Thoracic aorta (tissue), 2 donors: ENCODE measurements around the gene RSPH1. TPM values are rescaled to one million over a fixed set of nuclear protein-coding genes. Genes with fewer than 3 reads are reported as not detected.

Experiments
- ATAC-seq: fragments of 150-250 bp; one replicate; pipeline ENCODE4 v1.8.0; 2017; ENCODE audit warnings: low read depth; ENCODE audit not compliant: insufficient number of reproducible peaks, low FRiP score
- DNase-seq: peaks from one replicate; pipeline ENCODE4 v3.0.0-alpha.2; 2020; ENCODE audit warnings: low spot score
- H3K27ac ChIP-seq, 2 donors: fragments of 200-600 bp; sonication (generic); 1 replicate in 1 of 2; 2 replicates in 1 of 2; pipeline ENCODE4 v1.5.1; 2016; ENCODE audit warnings: mild to moderate bottlenecking in 2 of 2, moderate library complexity in 2 of 2
- H3K27me3 ChIP-seq: fragments of 200-600 bp; sonication (generic); replicated peaks from 2 replicates; pipeline ENCODE4 v1.6.0; 2016; ENCODE audit warnings: mild to moderate bottlenecking; ENCODE audit not compliant: insufficient read depth
- H3K36me3 ChIP-seq: fragments of 200-600 bp; sonication (generic); one replicate; pipeline ENCODE4 v1.5.1; 2016
- H3K4me1 ChIP-seq, 2 donors: fragments of 200-600 bp; sonication (generic); 1 replicate in 1 of 2; 2 replicates in 1 of 2; pipeline versions ENCODE4 v1.5.1 to v1.6.0; 2016; ENCODE audit warnings: low read depth in 2 of 2, mild to moderate bottlenecking in 1 of 2; ENCODE audit not compliant: control insufficient read depth in 1 of 2
- H3K4me3 ChIP-seq: fragments of 200-600 bp; sonication (generic); 2 replicates; pipeline ENCODE4 v1.5.1; 2016; ENCODE audit warnings: mild to moderate bottlenecking
- H3K9me3 ChIP-seq: fragments of 200-600 bp; sonication (generic); 2 replicates; pipeline ENCODE4 v1.5.1; 2016
- total RNA-seq, 2 donors: library from RNA; depleted of rRNA; stranded (reverse); fragments of >200 nt; gene quantifications; one replicate each; pipeline versions ENCODE4 v1.1.0 to v1.2.3, GENCODE V29; 2016
- TF ChIP-seq, protein P1 (sequence below): fragments of 200-600 bp; sonication (generic); IDR thresholded peaks from one replicate; pipeline ENCODE4 v1.5.1; 2019; ENCODE audit warnings: antibody characterized with exemption

The RSPH1 gene
- under 1 TPM in 1 of 2 donors, not detected in 1; 0.27 TPM for total RNA-seq

- TF ChIP-seq, protein P1, sequence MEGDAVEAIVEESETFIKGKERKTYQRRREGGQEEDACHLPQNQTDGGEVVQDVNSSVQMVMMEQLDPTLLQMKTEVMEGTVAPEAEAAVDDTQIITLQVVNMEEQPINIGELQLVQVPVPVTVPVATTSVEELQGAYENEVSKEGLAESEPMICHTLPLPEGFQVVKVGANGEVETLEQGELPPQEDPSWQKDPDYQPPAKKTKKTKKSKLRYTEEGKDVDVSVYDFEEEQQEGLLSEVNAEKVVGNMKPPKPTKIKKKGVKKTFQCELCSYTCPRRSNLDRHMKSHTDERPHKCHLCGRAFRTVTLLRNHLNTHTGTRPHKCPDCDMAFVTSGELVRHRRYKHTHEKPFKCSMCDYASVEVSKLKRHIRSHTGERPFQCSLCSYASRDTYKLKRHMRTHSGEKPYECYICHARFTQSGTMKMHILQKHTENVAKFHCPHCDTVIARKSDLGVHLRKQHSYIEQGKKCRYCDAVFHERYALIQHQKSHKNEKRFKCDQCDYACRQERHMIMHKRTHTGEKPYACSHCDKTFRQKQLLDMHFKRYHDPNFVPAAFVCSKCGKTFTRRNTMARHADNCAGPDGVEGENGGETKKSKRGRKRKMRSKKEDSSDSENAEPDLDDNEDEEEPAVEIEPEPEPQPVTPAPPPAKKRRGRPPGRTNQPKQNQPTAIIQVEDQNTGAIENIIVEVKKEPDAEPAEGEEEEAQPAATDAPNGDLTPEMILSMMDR: no peak
- H3K9me3 ChIP-seq: no peaks in the 10 kb centered on the region
- ATAC-seq: peak; percentile 99
These were observed at the start of gene RSPH1 for GRCh38 chr21:42496120-42496838. Gene RSPH1, minus strand, starts transcription at chr21:42496224. Its CDS starts 38 bp downstream, at chr21:42496186.

DNA sequence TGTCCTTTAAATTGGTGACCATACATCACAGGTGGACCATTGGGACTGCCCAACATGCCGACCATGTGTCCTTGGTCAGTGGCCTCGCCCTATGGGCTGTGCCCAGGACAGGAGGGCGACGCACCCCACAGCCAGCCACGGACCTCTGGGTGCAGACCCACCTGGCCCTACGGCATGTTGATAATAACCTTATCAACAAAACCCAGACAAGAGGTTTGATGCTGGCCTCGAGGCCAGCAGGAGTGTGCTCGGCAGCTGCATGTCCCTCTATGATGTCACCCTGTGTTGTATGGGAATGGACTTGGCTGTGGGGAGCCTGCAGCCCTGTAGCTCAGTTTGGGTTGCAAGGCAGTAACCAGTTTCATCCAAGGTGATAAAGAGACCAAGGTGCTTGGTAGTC lies 49.7 kb upstream of the RSPH1 start:
- no peak overlapping the region for H3K27ac ChIP-seq
- no peak for ATAC-seq
- TF ChIP-seq, protein P1: no peak
- no peak for DNase-seq
- H3K36me3 ChIP-seq: peaks cover 9% of the 10 kb centered on the region
- H3K4me3 ChIP-seq: no peak overlapping the region
- H3K4me1 ChIP-seq: no peaks in the 10 kb centered on the region
- H3K27me3 ChIP-seq: no peaks in the 10 kb centered on the region
- no peaks in the 10 kb centered on the region for H3K9me3 ChIP-seq

More at GRCh38 chr21:42496120-42496838, at the start of gene RSPH1:
- H3K4me3 ChIP-seq: peak within 1 kb of the TSS; percentile 83
- H3K27ac ChIP-seq: peak within 1 kb of the TSS; percentile 50 to 75
- peak; percentile 96 for DNase-seq
- no peaks in the 10 kb centered on the region for H3K27me3 ChIP-seq
- no peaks in the 10 kb centered on the region for H3K36me3 ChIP-seq
- H3K4me1 ChIP-seq: peaks cover 0 to 12% of the 10 kb centered on the region in 2 donors

GRCh38 chr21:42545317-42545716 lies 49.3 kb upstream of the RSPH1 start:
- no peak for ATAC-seq
- Histone ChIP-seq H3K9me3 (no peaks in the 10 kb centered on the region), H3K27me3 (no peaks in the 10 kb centered on the region), H3K36me3 (peaks cover 9% of the 10 kb centered on the region), H3K27ac (no peak overlapping the region), H3K4me1 (no peaks in the 10 kb centered on the region), H3K4me3 (no peak overlapping the region)
- no peak for DNase-seq
- TF ChIP-seq, protein P1: no peak

- Histone ChIP-seq H3K36me3 (peaks cover 9% of the 10 kb centered on the region), H3K4me3 (no peak overlapping the region), H3K9me3 (no peaks in the 10 kb centered on the region), H3K27me3 (no peaks in the 10 kb centered on the region), H3K27ac (no peak overlapping the region), H3K4me1 (no peaks in the 10 kb centered on the region)
- ATAC-seq: no peak
- DNase-seq: no peak
- TF ChIP-seq, protein P1: no peak
These were observed 48.5 kb upstream of the RSPH1 start for GRCh38 chr21:42544544-42544943.

DNA sequence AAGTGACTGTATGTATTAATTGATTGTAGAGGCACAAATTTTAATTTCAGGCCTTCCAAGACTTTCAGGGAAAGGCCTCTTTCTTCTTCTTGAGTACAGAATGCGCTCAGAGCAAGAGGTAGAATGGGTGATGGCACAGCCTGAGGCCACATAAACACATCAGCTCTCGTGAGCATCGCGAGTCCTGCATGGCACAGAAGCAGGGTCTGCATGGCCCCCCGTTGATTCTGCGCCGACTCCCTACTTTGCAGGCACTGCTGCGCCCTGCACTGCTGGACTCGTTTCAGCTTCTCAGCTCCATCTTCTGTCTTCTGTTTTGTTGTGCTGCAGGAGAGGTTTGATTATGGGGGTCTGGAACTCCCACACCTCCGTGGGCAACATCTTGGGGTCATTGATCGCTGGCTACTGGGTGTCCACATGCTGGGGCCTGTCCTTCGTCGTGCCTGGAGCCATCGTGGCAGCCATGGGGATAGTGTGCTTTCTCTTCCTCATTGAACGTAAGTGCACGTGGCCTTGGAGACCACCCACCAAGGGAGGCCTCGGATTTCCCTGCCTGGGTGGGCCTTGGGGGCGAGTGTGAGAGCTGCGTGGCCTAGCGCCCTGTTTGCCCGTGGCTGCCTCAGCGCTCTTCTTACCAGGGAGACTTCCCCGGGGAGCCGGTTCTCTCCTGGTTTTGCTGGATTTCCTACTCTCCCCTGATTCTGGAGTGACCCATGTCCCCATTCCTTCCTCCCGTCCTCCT lies 47.3 kb upstream of the RSPH1 start:
- Histone ChIP-seq H3K27ac (no peak overlapping the region), H3K27me3 (no peaks in the 10 kb centered on the region), H3K4me1 (no peaks in the 10 kb centered on the region), H3K36me3 (peaks cover 9% of the 10 kb centered on the region), H3K4me3 (no peak overlapping the region), H3K9me3 (no peaks in the 10 kb centered on the region)
- TF ChIP-seq, protein P1: no peak
- DNase-seq (no peak), ATAC-seq (no peak)
